T-helper 1 cell (primary cell): ENCODE measurements around the gene UBE2D2.
"Not testable (repeated sequence)": the region's sequence is repeated elsewhere in the genome, so short reads cannot be mapped to it uniquely, and the experiment has no call there.

ENCODE experiments used
- DNase-seq, 5 donors: peaks; one replicate each; pipeline ENCODE4 v3.0.0-alpha.2; 2012 to 2020

UBE2D2 gene

GRCh38 chr5:139549162-139549894 lies 11.8 kb upstream of the UBE2D2 start:
- DNase-seq: no peak

GRCh38 chr5:139550051-139550872 lies 10.9 kb upstream of the UBE2D2 start:
- not testable (repeated sequence) for DNase-seq

GRCh38 chr5:139551191-139551889 lies 9.8 kb upstream of the UBE2D2 start:
- DNase-seq: no peak

- no peak for DNase-seq
Measured at GRCh38 chr5:139552893-139553575, 8.1 kb upstream of the UBE2D2 start.

GRCh38 chr5:139554264-139554663 lies 6.9 kb upstream of the UBE2D2 start:
- no peak for DNase-seq

- no peak for DNase-seq
Measured at GRCh38 chr5:139557811-139558210, 3.3 kb upstream of the UBE2D2 start.

- peak in 2 of 5 donors; percentile 32 to 63 for DNase-seq
Measured at GRCh38 chr5:139561655-139562451, 714 bp downstream of the UBE2D2 start.

GRCh38 chr5:139562847-139563246 lies 1.7 kb downstream of the UBE2D2 start:
- DNase-seq: no peak

GRCh38 chr5:139565411-139566305 lies 4.5 kb downstream of the UBE2D2 start:
- peak in 4 of 5 donors; percentile 23 to 66 (median 44) for DNase-seq

GRCh38 chr5:139566611-139567010 lies 5.5 kb downstream of the UBE2D2 start:
- DNase-seq: no peak

- no peak for DNase-seq
Measured at GRCh38 chr5:139569270-139569955, 8.3 kb downstream of the UBE2D2 start.

GRCh38 chr5:139571543-139571942 lies 10.4 kb downstream of the UBE2D2 start:
- no peak for DNase-seq

GRCh38 chr5:139571966-139572365 lies 10.8 kb downstream of the UBE2D2 start:
- DNase-seq: no peak

GRCh38 chr5:139574641-139575312 lies 13.6 kb downstream of the UBE2D2 start:
- DNase-seq: peak in 1 of 5 donors; percentile 39

- no peak for DNase-seq
Measured at GRCh38 chr5:139575313-139575646, 14.1 kb downstream of the UBE2D2 start.

GRCh38 chr5:139575751-139576150 lies 14.6 kb downstream of the UBE2D2 start:
- peak in 1 of 5 donors; percentile 50 for DNase-seq

GRCh38 chr5:139577689-139578290 lies 16.7 kb downstream of the UBE2D2 start:
- no peak for DNase-seq

GRCh38 chr5:139578325-139578724 lies 17.2 kb downstream of the UBE2D2 start:
- DNase-seq: no peak

- not testable (repeated sequence) for DNase-seq
Measured at GRCh38 chr5:139582181-139582580, 21.0 kb downstream of the UBE2D2 start.
